ENCODE results near the gene GAS7. TPM values are rescaled to one million over a fixed set of nuclear protein-coding genes. Genes with fewer than 3 reads are reported as not detected.
A peak's percentile ranks its signal among the peaks of the same experiment; 100 is the strongest.

The GAS7 gene
- total RNA-seq, 1 experiment from 2014 or later: 6.0 TPM

DNA sequence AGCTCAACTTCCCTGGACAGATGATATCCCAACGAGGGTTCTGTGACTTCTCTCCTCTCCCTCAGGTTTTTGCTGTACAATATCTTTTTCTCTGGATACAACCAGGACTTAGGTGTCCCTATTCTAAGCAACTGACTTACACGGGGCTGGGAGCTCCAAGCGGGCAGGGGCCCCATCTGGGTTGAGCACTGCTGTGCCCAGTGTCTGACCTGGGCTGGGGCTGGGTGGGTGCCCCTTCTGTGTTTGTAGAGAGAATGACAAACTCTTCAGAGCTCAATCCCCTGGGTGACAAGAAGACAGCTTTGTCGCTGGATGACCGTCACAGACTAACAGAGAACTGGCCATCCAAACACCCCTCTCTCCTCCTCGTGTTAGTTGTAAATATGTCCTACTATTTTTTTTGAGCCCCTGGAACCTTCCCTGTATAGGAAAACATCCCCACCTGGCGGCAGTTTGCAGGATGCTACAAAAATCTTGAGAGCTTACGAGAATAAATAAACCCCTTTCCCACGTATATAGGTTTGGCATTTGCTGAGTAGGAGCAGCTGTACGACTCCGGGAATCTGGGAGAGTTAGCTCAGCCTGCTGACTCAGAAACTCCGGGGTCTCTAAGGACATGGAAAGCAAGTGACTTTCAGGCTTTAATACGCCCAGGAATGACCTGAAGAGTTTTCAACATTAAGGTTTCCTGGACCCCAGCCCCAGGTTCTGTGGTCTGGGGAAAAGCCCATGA lies 269.6 kb downstream of the GAS7 start:
- Histone ChIP-seq H3K18ac (ENCODE audit: insufficient read length, low read depth, low read length) (no peak overlapping the region), H3K27ac (ENCODE audit: insufficient read length, low read depth, low read length) (no peak overlapping the region), H3K14ac (ENCODE audit: insufficient read depth, low read length) (no peak overlapping the region), H3K4ac (ENCODE audit: low read depth, low read length) (no peak overlapping the region), H2AFZ (ENCODE audit: low read length) (no peak overlapping the region), H3K9ac (ENCODE audit: extremely low read depth, insufficient read length, low read length) (no peak overlapping the region), H3K23me2 (ENCODE audit: insufficient read length, low read depth, low read length, poor library complexity, severe bottlenecking) (no peaks in the 10 kb centered on the region), H2BK20ac (ENCODE audit: low read depth, low read length, poor library complexity, severe bottlenecking) (no peak overlapping the region), H3K4me2 (ENCODE audit: insufficient read depth, insufficient read length, low read length) (no peak overlapping the region), H4K20me1 (ENCODE audit: control insufficient read depth, insufficient read depth, insufficient read length) (no peaks in the 10 kb centered on the region), H2BK12ac (ENCODE audit: insufficient read length, low read depth, low read length) (no peak overlapping the region), H4K5ac (ENCODE audit: insufficient read length, low read depth, low read length) (no peak overlapping the region), H2BK120ac (ENCODE audit: low read depth, low read length, poor library complexity, severe bottlenecking) (no peak overlapping the region), H3K27me3 (ENCODE audit: insufficient read depth, low read length) (no peaks in the 10 kb centered on the region), H2BK5ac (ENCODE audit: insufficient read length, low read length) (no peak overlapping the region), H2AK5ac (ENCODE audit: insufficient read length, low read length) (no peak overlapping the region), H3K9me3 (ENCODE audit: control insufficient read depth, low read depth, low read length) (no peaks in the 10 kb centered on the region), H4K91ac (ENCODE audit: insufficient read length, low read depth, low read length) (no peak overlapping the region), H4K8ac (replicated peaks; ENCODE audit: insufficient read length, low read depth, low read length) (no peak overlapping the region), H3T11ph (ENCODE audit: low read length) (no peak overlapping the region), H3K23ac (ENCODE audit: insufficient read length, low read depth, low read length) (no peak overlapping the region), H3K79me1 (ENCODE audit: insufficient read depth, low read depth, low read length, poor library complexity, severe bottlenecking) (no peaks in the 10 kb centered on the region), H3K4me1 (ENCODE audit: insufficient read depth, low read length) (no peaks in the 10 kb centered on the region), H2BK15ac (ENCODE audit: low read depth, low read length) (no peak overlapping the region), H3K56ac (ENCODE audit: insufficient read length, low read depth, low read length) (no peak overlapping the region), H3K79me2 (ENCODE audit: insufficient read depth, low read length) (no peaks in the 10 kb centered on the region)
- WGBS (ENCODE audit: extremely low coverage, insufficient read length, low lambda C conversion rate): no CpG with 5 or more reads among the region's 13 CpGs
- no peak overlapping the region for H3K27ac Mint-ChIP-seq
- peaks cover 11 to 20% of the 10 kb centered on the region in 2 experiments for H3K4me1 Mint-ChIP-seq
- peaks cover 2% of the 10 kb centered on the region; the same call in 1 of the 2 replicates for H3K27me3 Mint-ChIP-seq (ENCODE audit: low read depth)
- DNase-seq: peak; percentile 80
- H3K36me3 Mint-ChIP-seq (ENCODE audit: insufficient read depth in 1 of 3, low read depth in 3 of 3): no peaks in the 10 kb centered on the region
- H3K4me3 Mint-ChIP-seq: no peak overlapping the region
- no peaks in the 10 kb centered on the region for H3K9me3 Mint-ChIP-seq
- TF ChIP-seq, protein P1, sequence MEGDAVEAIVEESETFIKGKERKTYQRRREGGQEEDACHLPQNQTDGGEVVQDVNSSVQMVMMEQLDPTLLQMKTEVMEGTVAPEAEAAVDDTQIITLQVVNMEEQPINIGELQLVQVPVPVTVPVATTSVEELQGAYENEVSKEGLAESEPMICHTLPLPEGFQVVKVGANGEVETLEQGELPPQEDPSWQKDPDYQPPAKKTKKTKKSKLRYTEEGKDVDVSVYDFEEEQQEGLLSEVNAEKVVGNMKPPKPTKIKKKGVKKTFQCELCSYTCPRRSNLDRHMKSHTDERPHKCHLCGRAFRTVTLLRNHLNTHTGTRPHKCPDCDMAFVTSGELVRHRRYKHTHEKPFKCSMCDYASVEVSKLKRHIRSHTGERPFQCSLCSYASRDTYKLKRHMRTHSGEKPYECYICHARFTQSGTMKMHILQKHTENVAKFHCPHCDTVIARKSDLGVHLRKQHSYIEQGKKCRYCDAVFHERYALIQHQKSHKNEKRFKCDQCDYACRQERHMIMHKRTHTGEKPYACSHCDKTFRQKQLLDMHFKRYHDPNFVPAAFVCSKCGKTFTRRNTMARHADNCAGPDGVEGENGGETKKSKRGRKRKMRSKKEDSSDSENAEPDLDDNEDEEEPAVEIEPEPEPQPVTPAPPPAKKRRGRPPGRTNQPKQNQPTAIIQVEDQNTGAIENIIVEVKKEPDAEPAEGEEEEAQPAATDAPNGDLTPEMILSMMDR (conservative IDR thresholded peaks at IDR 0.05): peak; percentile 71
